ENCODE results near the gene TRIM34. TPM values are rescaled to one million over a fixed set of nuclear protein-coding genes. Genes with fewer than 3 reads are reported as not detected.
"Not testable (repeated sequence)": the region's sequence is repeated elsewhere in the genome, so short reads cannot be mapped to it uniquely, and the experiment has no call there.

The TRIM34 gene
- total RNA-seq, 1 experiment from 2014 or later, result 0.41 TPM

- intact Hi-C loops (cut with micrococcal nuclease; ENCODE audit: unreplicated experiment), result no loop called here
- Histone ChIP-seq H3K27me3 (replicated peaks; ENCODE audit: insufficient read depth, low read depth, low read length, poor library complexity) (no peaks in the 10 kb centered on the region), H3K9me3 (ENCODE audit: low read depth, low read length, poor library complexity, severe bottlenecking) (no peaks in the 10 kb centered on the region), H3K36me3 (ENCODE audit: insufficient read depth, low read length, poor library complexity, severe bottlenecking) (no peaks in the 10 kb centered on the region), H3K27ac (ENCODE audit: low read depth, low read length, poor library complexity, severe bottlenecking) (no peak within 1 kb of the TSS), H3K4me1 (ENCODE audit: insufficient read depth, low read length, poor library complexity, severe bottlenecking) (peaks cover 3% of the 10 kb centered on the region), H3K4me3 (ENCODE audit: low read depth, low read length, poor library complexity, severe bottlenecking) (peak within 1 kb of the TSS; percentile 39)
- BruUV-seq (replicated peaks), result no TSS peak
- TF ChIP-seq EZH2 (IDR thresholded peaks at IDR 0.05; ENCODE audit: borderline replicate concordance, low read depth, low read length, poor library complexity, severe bottlenecking) (no peak), CTCF (conservative IDR thresholded peaks at IDR 0.05; ENCODE audit: low read depth, low read length) (no peak)
- ChIA-PET POLR2A (ENCODE audit: low non-redundant PET) (no interaction called here), CTCF (no interaction called here)
- DNase-seq (ENCODE audit: low spot score), result no peak
These were observed 28.1 kb upstream of the TRIM34 start, which contains the start of gene TRIM6 for GRCh38 chr11:5596607-5597201. TRIM6 (plus strand) TSS chr11:5596637; CDS start chr11:5596898, 261 bp downstream.

GRCh38 chr11:5597953-5598352 is 26.8 kb upstream of the TRIM34 start:
- ChIA-PET POLR2A (ENCODE audit: low non-redundant PET) (interaction anchor here (0.7 kb wide), 1 partner anchor 214 kb away, joined by 3 read pairs; the partner anchor contains the start of gene OR51M1), CTCF (no interaction called here)
- H3K4me1 ChIP-seq (ENCODE audit: insufficient read depth, low read length, poor library complexity, severe bottlenecking), result peaks cover 1% of the 10 kb centered on the region
- no peak for TF ChIP-seq EZH2 (IDR thresholded peaks at IDR 0.05; ENCODE audit: borderline replicate concordance, low read depth, low read length, poor library complexity, severe bottlenecking)
- TF ChIP-seq CTCF (conservative IDR thresholded peaks at IDR 0.05; ENCODE audit: low read depth, low read length), result no peak
- H3K27me3 ChIP-seq (replicated peaks; ENCODE audit: insufficient read depth, low read depth, low read length, poor library complexity), result no peaks in the 10 kb centered on the region
- intact Hi-C loops (cut with micrococcal nuclease; ENCODE audit: unreplicated experiment), result no loop called here
- H3K4me3 ChIP-seq (ENCODE audit: low read depth, low read length, poor library complexity, severe bottlenecking), result no peak overlapping the region
- H3K9me3 ChIP-seq (ENCODE audit: low read depth, low read length, poor library complexity, severe bottlenecking), result no peaks in the 10 kb centered on the region
- no TSS peak for BruUV-seq (replicated peaks)
- H3K27ac ChIP-seq (ENCODE audit: low read depth, low read length, poor library complexity, severe bottlenecking), result no peak overlapping the region
- H3K36me3 ChIP-seq (ENCODE audit: insufficient read depth, low read length, poor library complexity, severe bottlenecking), result no peaks in the 10 kb centered on the region
- no peak for DNase-seq (ENCODE audit: low spot score)

DNA sequence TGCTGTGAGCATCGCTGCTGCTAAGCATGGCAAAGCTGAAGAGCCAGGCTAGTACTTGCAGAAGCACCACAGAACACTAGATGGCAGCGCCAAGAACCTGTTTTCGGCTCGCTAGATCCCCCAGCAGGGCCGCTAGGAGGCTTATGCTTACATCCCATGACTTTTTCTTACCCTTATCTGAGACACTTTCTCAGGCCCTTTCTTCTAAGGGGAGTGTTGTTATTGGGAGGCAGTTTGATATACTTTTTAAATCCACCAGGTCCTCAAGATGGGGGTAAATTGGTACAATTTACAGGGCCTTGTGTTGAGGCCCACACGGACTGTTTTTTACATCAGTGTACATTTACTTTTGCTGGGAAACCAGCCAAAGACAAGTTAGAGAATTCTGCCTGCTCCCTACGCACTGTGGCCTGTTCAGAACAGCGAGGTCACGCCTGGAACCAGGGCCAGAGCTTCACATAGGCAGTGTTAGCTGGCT is 24.4 kb upstream of the TRIM34 start:
- DNase-seq (ENCODE audit: low spot score), result peak; percentile 76
- BruUV-seq (replicated peaks), result no TSS peak
- ChIA-PET POLR2A (ENCODE audit: low non-redundant PET) (no interaction called here), CTCF (interaction anchor here (1.2 kb wide), 1 partner anchor 291 kb away, joined by 3 read pairs; no protein-coding TSS in a partner anchor)
- TF ChIP-seq EZH2 (IDR thresholded peaks at IDR 0.05; ENCODE audit: borderline replicate concordance, low read depth, low read length, poor library complexity, severe bottlenecking), result no peak
- TF ChIP-seq CTCF (conservative IDR thresholded peaks at IDR 0.05; ENCODE audit: low read depth, low read length), result peak; percentile 78
- Histone ChIP-seq H3K27me3 (replicated peaks; ENCODE audit: insufficient read depth, low read depth, low read length, poor library complexity) (no peaks in the 10 kb centered on the region), H3K9me3 (ENCODE audit: low read depth, low read length, poor library complexity, severe bottlenecking) (no peaks in the 10 kb centered on the region), H3K27ac (ENCODE audit: low read depth, low read length, poor library complexity, severe bottlenecking) (no peak overlapping the region), H3K4me3 (ENCODE audit: low read depth, low read length, poor library complexity, severe bottlenecking) (no peak overlapping the region), H3K36me3 (ENCODE audit: insufficient read depth, low read length, poor library complexity, severe bottlenecking) (no peaks in the 10 kb centered on the region), H3K4me1 (ENCODE audit: insufficient read depth, low read length, poor library complexity, severe bottlenecking) (no peaks in the 10 kb centered on the region)
- intact Hi-C loops (cut with micrococcal nuclease; ENCODE audit: unreplicated experiment), result loop anchor here (2.0 to 10.0 kb wide), 2 partner anchors 206 to 294 kb away; partner anchors contain the start of gene OR52E5

- DNase-seq (ENCODE audit: low spot score); CTCF ChIA-PET; POLR2A ChIA-PET (ENCODE audit: low non-redundant PET); H3K27ac ChIP-seq (ENCODE audit: low read depth, low read length, poor library complexity, severe bottlenecking); H3K4me1 ChIP-seq (ENCODE audit: insufficient read depth, low read length, poor library complexity, severe bottlenecking); H3K36me3 ChIP-seq (ENCODE audit: insufficient read depth, low read length, poor library complexity, severe bottlenecking); H3K4me3 ChIP-seq (ENCODE audit: low read depth, low read length, poor library complexity, severe bottlenecking); H3K27me3 ChIP-seq (replicated peaks; ENCODE audit: insufficient read depth, low read depth, low read length, poor library complexity); H3K9me3 ChIP-seq (ENCODE audit: low read depth, low read length, poor library complexity, severe bottlenecking); BruUV-seq (replicated peaks): not testable (repeated sequence)
- intact Hi-C loops (cut with micrococcal nuclease; ENCODE audit: unreplicated experiment), result loop anchor here (10.0 kb wide), 1 partner anchor 292 kb away; the partner anchor contains the start of gene OR52E5
These were observed 22.0 kb upstream of the TRIM34 start for GRCh38 chr11:5602791-5603190.

Measured in A673 (cell line).